H1 (cell line): ENCODE results near the gene LCE1D. TPM values are rescaled to one million over a fixed set of nuclear protein-coding genes. Genes with fewer than 3 reads are reported as not detected.

Source experiments
- CTCF ChIA-PET: fragments of 300-600 bp; sonication (Branson Sonifier 250); formaldehyde crosslinking; loops from one replicate; lab custom pipeline; 2021; ENCODE audit not compliant: partially characterized antibody; lab: Charles Lee
- POLR2A ChIA-PET: fragments of 300-600 bp; sonication (Branson Sonifier 250); formaldehyde crosslinking; loops from one replicate; lab custom pipeline; 2021; ENCODE audit warnings: inconsistent platforms; ENCODE audit not compliant: partially characterized antibody; lab: Charles Lee
- DNase-seq, 2 experiments: peaks; one replicate each; pipeline versions ENCODE4 v3.0.0 to v3.0.0-alpha.2; 2010 to 2022; ENCODE audit warnings: low spot score in 2 of 2, low read depth in 1 of 2, mixed read lengths in 1 of 2
- FAIRE-seq: peaks from 2 replicates; lab custom pipeline; 2011; peaks lifted over from hg19 to GRCh38; lab: Jason Lieb, UNC
- H2AFZ ChIP-seq: 2 replicates; pipeline ENCODE4 v1.8.1; 2012; ENCODE audit warnings: low read length, inconsistent platforms
- H2AK5ac ChIP-seq: 2 replicates; pipeline ENCODE4 v1.6.1; 2013; ENCODE audit warnings: low read depth, low read length
- H2BK120ac ChIP-seq: replicated peaks from 2 replicates; pipeline ENCODE3; 2013; ENCODE audit warnings: low read depth, low read length, inconsistent platforms
- H2BK12ac ChIP-seq: 2 replicates; pipeline ENCODE4 v1.6.1; 2013; ENCODE audit warnings: low read depth, low read length
- H2BK15ac ChIP-seq: 2 replicates; pipeline ENCODE4 v1.6.1; 2013; ENCODE audit warnings: low read length
- H2BK20ac ChIP-seq: 2 replicates; pipeline ENCODE4 v1.6.1; 2013; ENCODE audit warnings: low read length
- H2BK5ac ChIP-seq: 2 replicates; pipeline ENCODE4 v1.6.1; 2013; ENCODE audit warnings: low read depth, low read length
- H3K14ac ChIP-seq: 2 replicates; pipeline ENCODE4 v1.6.1; 2013; ENCODE audit warnings: inconsistent platforms; ENCODE audit not compliant: insufficient read length
- H3K18ac ChIP-seq: 2 replicates; pipeline ENCODE4 v1.6.1; 2013; ENCODE audit warnings: low read length; ENCODE audit errors: extremely low read depth
- H3K23ac ChIP-seq: 2 replicates; pipeline ENCODE4 v1.6.1; 2013; ENCODE audit warnings: inconsistent platforms; ENCODE audit not compliant: insufficient read length
- H3K23me2 ChIP-seq: 2 replicates; pipeline ENCODE4 v1.6.1; 2013; ENCODE audit warnings: low read depth, low read length
- H3K27ac ChIP-seq: 2 replicates; pipeline ENCODE4 v1.6.1; 2011; ENCODE audit warnings: low read depth, low read length, inconsistent platforms
- H3K27me3 ChIP-seq, 4 experiments: replicated peaks in 1 of 4; 1 replicate in 1 of 4; 2 replicates in 3 of 4; pipeline versions ENCODE4 v1.6.1 to v1.8.1; 2011 to 2013; ENCODE audit warnings: low read length in 3 of 4, mild to moderate bottlenecking in 3 of 4, inconsistent platforms in 2 of 4, mixed read lengths in 2 of 4, moderate library complexity in 1 of 4; ENCODE audit not compliant: control insufficient read depth in 3 of 4, insufficient read depth in 3 of 4; ENCODE audit errors: extremely low read depth in 1 of 4
- H3K36me3 ChIP-seq, 4 experiments: 2 replicates each; pipeline versions ENCODE4 v1.6.1 to v1.8.1; 2011 to 2013; ENCODE audit warnings: mild to moderate bottlenecking in 4 of 4, low read length in 3 of 4, moderate library complexity in 2 of 4, control low read depth in 1 of 4, inconsistent platforms in 1 of 4; ENCODE audit not compliant: insufficient read depth in 4 of 4, control insufficient read depth in 2 of 4
- H3K4ac ChIP-seq: replicated peaks from 2 replicates; pipeline ENCODE3; 2013; ENCODE audit warnings: low read length, low read depth, mixed read lengths, inconsistent platforms; ENCODE audit not compliant: insufficient read length
- H3K4me1 ChIP-seq, 4 experiments: replicated peaks in 1 of 4; 1 replicate in 1 of 4; 2 replicates in 3 of 4; pipeline versions ENCODE4 v1.6.1 to v1.8.1; 2011 to 2013; ENCODE audit warnings: low read length in 3 of 4, inconsistent platforms in 2 of 4, mixed read lengths in 1 of 4; ENCODE audit not compliant: insufficient read depth in 4 of 4, control insufficient read depth in 3 of 4
- H3K4me2 ChIP-seq, 2 experiments: 2 replicates each; pipeline versions ENCODE4 v1.6.1 to v1.8.1; 2011 to 2013; ENCODE audit warnings: low read depth in 2 of 2, low read length in 2 of 2, control low read depth in 1 of 2, inconsistent platforms in 1 of 2, mild to moderate bottlenecking in 1 of 2; ENCODE audit not compliant: insufficient read depth in 1 of 2
- H3K4me3 ChIP-seq, 4 experiments: fragments of 200-600, 300-600 bp in 1 of 4; sonication (generic), shearing (Covaris generic), sonication (Bioruptor Twin) in 1 of 4; 2 replicates each; pipeline versions ENCODE4 v1.5.1 to v1.8.1; 2011 to 2016; ENCODE audit warnings: low read length in 4 of 4, low read depth in 3 of 4, control low read depth in 2 of 4, inconsistent platforms in 2 of 4, mild to moderate bottlenecking in 2 of 4, mixed read lengths in 1 of 4, moderate library complexity in 1 of 4; ENCODE audit not compliant: insufficient read depth in 2 of 4; ENCODE audit errors: extremely low read depth in 1 of 4
- H3K56ac ChIP-seq: replicated peaks from 2 replicates; pipeline ENCODE3; 2013; ENCODE audit warnings: low read depth, mild to moderate bottlenecking, mixed read lengths, low read length, inconsistent platforms; ENCODE audit not compliant: insufficient read length
- H3K79me1 ChIP-seq: 2 replicates; pipeline ENCODE4 v1.6.1; 2013; ENCODE audit warnings: low read depth, low read length, control low read depth
- H3K79me2 ChIP-seq, 2 experiments: 2 replicates each; pipeline versions ENCODE4 v1.6.1 to v1.8.1; 2012 to 2013; ENCODE audit warnings: low read length in 2 of 2, mild to moderate bottlenecking in 2 of 2, inconsistent platforms in 1 of 2; ENCODE audit not compliant: insufficient read depth in 2 of 2, control insufficient read depth in 1 of 2
- H3K9ac ChIP-seq, 4 experiments: replicated peaks in 1 of 4; 1 replicate in 1 of 4; 2 replicates in 3 of 4; pipeline versions ENCODE4 v1.6.1 to v1.8.1; 2011 to 2013; ENCODE audit warnings: low read depth in 3 of 4, low read length in 3 of 4, control low read depth in 2 of 4, mild to moderate bottlenecking in 2 of 4, moderate library complexity in 2 of 4, inconsistent platforms in 1 of 4; ENCODE audit errors: extremely low read depth in 1 of 4
- H3K9me3 ChIP-seq, 2 experiments: 2 replicates each; pipeline versions ENCODE4 v1.6.1 to v1.8.1; 2012 to 2013; ENCODE audit warnings: mild to moderate bottlenecking in 2 of 2, moderate library complexity in 2 of 2, control low read depth in 1 of 2, inconsistent platforms in 1 of 2, low read depth in 1 of 2, low read length in 1 of 2, mixed read lengths in 1 of 2; ENCODE audit not compliant: insufficient read depth in 2 of 2
- H4K20me1 ChIP-seq, 2 experiments: replicated peaks in 1 of 2; 2 replicates each; pipeline versions ENCODE3 to v1.8.1; 2011 to 2013; ENCODE audit warnings: inconsistent platforms in 2 of 2, low read length in 2 of 2, mild to moderate bottlenecking in 1 of 2; ENCODE audit not compliant: insufficient read depth in 2 of 2, control insufficient read depth in 1 of 2
- H4K5ac ChIP-seq: 2 replicates; pipeline ENCODE4 v1.6.1; 2013; ENCODE audit warnings: low read length, low read depth, mixed read lengths, inconsistent platforms; ENCODE audit not compliant: insufficient read length
- H4K8ac ChIP-seq: 2 replicates; pipeline ENCODE4 v1.8.0; 2013; ENCODE audit warnings: mild to moderate bottlenecking, moderate library complexity, low read length, inconsistent platforms; ENCODE audit not compliant: insufficient read depth; ENCODE audit errors: extremely low read depth
- H4K91ac ChIP-seq: replicated peaks from 2 replicates; pipeline ENCODE3; 2013; ENCODE audit warnings: low read length, mixed read lengths, inconsistent platforms; ENCODE audit not compliant: insufficient read length
- CHD2 ChIP-seq: IDR thresholded peaks from 2 replicates; pipeline ENCODE4 v1.6.1; 2012; ENCODE audit warnings: low read length, improper control_type of control experiment
- EGR1 ChIP-seq: IDR thresholded peaks from 2 replicates; pipeline ENCODE4 v1.6.1; 2011; ENCODE audit warnings: low read depth, low read length, borderline replicate concordance
- HDAC6 ChIP-seq: IDR thresholded peaks from one replicate; pipeline ENCODE4 v1.7.1; 2012; ENCODE audit warnings: low read depth, mild to moderate bottlenecking, inconsistent platforms, low read length, moderate library complexity
- KDM5A ChIP-seq: fragments of 200-600 bp; IDR thresholded peaks from 2 replicates; pipeline ENCODE4 v1.7.1; 2012; ENCODE audit warnings: mild to moderate bottlenecking, low read length, inconsistent platforms, mixed read lengths
- RAD21 ChIP-seq, 2 experiments: IDR thresholded peaks in 1 of 2; conservative IDR thresholded peaks in 1 of 2; 2 replicates each; pipeline ENCODE4 v1.6.1; 2011; ENCODE audit warnings: low read depth in 2 of 2, low read length in 2 of 2, improper control_type of control experiment in 1 of 2, inconsistent platforms in 1 of 2, mild to moderate bottlenecking in 1 of 2, moderate library complexity in 1 of 2
- RNF2 ChIP-seq: fragments of 200-900, 300-1000 bp; sonication (generic); IDR thresholded peaks from 2 replicates; pipeline ENCODE4 v1.7.1; 2016; ENCODE audit warnings: borderline replicate concordance, low read depth, mild to moderate bottlenecking, antibody characterized with exemption, low read length; ENCODE audit not compliant: poor library complexity, severe bottlenecking; ENCODE audit errors: missing control alignments
- SUZ12 ChIP-seq: fragments of 200-600 bp; sonication (generic); IDR thresholded peaks from 2 replicates; pipeline ENCODE4 v1.6.1; 2012; ENCODE audit warnings: mild to moderate bottlenecking, inconsistent platforms, low read length, moderate library complexity, mixed read lengths
- WGBS, 2 experiments: shearing (Covaris generic) in 1 of 2; methylation state at CpG; one replicate each; pipeline versions ENCODE4 v1.1.6 to v1.1.7; 2013 to 2015; ENCODE audit warnings: low lambda C conversion rate in 2 of 2, mixed read lengths in 2 of 2, inconsistent platforms in 1 of 2, low coverage in 1 of 2, missing lambda C conversion rate in 1 of 2; ENCODE audit not compliant: insufficient replicate concordance in 2 of 2, insufficient coverage in 1 of 2, insufficient read length in 1 of 2; ENCODE audit errors: extremely low coverage in 1 of 2, missing lambda C conversion rate in 1 of 2; 5-methylcytosine and 5-hydroxymethylcytosine counted together
- polyA plus RNA-seq, 7 experiments: library from polyadenylated mRNA; depleted of rRNA in 3 of 7; stranded (reverse) in 5 of 7; unstranded in 2 of 7; fragments of >200 nt in 5 of 7; fragments of 200-250 nt in 2 of 7; gene quantifications; 1 replicate in 5 of 7; 2 replicates in 1 of 7; 4 replicates in 1 of 7; pipeline versions ENCODE4 v1.2.1 to v1.2.3, GENCODE V29; 2011 to 2013; ENCODE audit warnings: missing spikeins in 2 of 7, mixed read lengths in 2 of 7
- total RNA-seq: library from RNA; stranded (reverse); fragmentation: NEBNext Ultra II Directional; extraction: Animal tissue kit (Norgen Biotek cat#: 25700); gene quantifications from 2 replicates; pipeline ENCODE4 v1.2.1, GENCODE V29; 2021
- TF ChIP-seq, protein P1 (sequence below), 3 experiments: IDR thresholded peaks; 1 replicate in 2 of 3; 2 replicates in 1 of 3; pipeline versions ENCODE4 v1.5.1 to v1.6.1; 2011; ENCODE audit warnings: low read length in 3 of 3, mild to moderate bottlenecking in 3 of 3, inconsistent platforms in 2 of 3, low read depth in 1 of 3, moderate library complexity in 1 of 3; ENCODE audit not compliant: insufficient read depth in 1 of 3; ENCODE audit errors: control extremely low read depth in 1 of 3
- TF ChIP-seq, protein P2 (sequence below): IDR thresholded peaks from 2 replicates; pipeline ENCODE4 v1.6.1; 2012; ENCODE audit warnings: low read length, inconsistent platforms

LCE1D gene
- total and polyA plus RNA-seq, 2 of the 8 experiments (the other 6 are each of a cell fraction or from before 2014, with no cell fraction given): not detected

DNA sequence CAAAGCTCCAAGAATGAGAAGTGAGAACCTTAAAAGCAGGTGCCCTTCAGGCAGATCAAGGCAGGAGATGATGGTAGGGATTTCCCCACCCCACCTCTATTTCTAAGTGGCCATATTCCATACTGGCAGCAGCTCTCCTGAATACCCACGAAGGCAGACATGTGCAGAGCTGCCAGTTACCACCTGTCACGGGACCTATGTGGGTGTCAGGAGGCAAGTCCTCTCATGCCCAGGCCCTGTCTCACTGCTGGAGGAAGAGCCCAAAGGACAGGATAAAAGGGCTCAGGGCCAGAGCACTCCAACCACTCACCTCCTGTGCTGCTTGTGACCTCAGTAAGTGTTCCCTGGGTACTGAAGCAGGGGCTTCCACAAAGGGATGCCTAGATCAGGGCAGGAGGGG, 14.5 kb downstream of the LCE1D start:
- Histone ChIP-seq H4K20me1 (no peaks in the 10 kb centered on the region), H3K14ac (no peak overlapping the region), H4K8ac (no peak overlapping the region), H2AK5ac (no peak overlapping the region), H3K23ac (no peak overlapping the region), H2BK15ac (no peak overlapping the region), H3K27me3 (no peaks in the 10 kb centered on the region), H3K79me1 (no peaks in the 10 kb centered on the region), H3K79me2 (no peaks in the 10 kb centered on the region), H3K56ac (no peak overlapping the region), H3K4me1 (no peaks in the 10 kb centered on the region), H3K27ac (no peak overlapping the region), H3K18ac (no peak overlapping the region), H2BK120ac (no peak overlapping the region), H2BK12ac (no peak overlapping the region), H3K23me2 (no peaks in the 10 kb centered on the region), H3K4me2 (no peak overlapping the region), H2AFZ (no peak overlapping the region), H2BK20ac (no peak overlapping the region), H3K36me3 (no peaks in the 10 kb centered on the region), H3K9ac (no peak overlapping the region), H2BK5ac (no peak overlapping the region), H3K9me3 (peaks cover 54 to 80% of the 10 kb centered on the region in 2 experiments), H3K4ac (no peak overlapping the region), H3K4me3 (no peak overlapping the region), H4K5ac (no peak overlapping the region), H4K91ac (no peak overlapping the region)
- DNase-seq (no peak), FAIRE-seq (no peak)
- POLR2A ChIA-PET: no interaction called here
- CTCF ChIA-PET: no interaction called here
- 69% methylated on average over 2 of the region's 2 CpGs; no CpG with 5 or more reads in 1 of the 2 experiments for WGBS, 2 experiments
- TF ChIP-seq EGR1 (no peak), SUZ12 (no peak), HDAC6 (no peak), KDM5A (no peak), RNF2 (no peak), CHD2 (no peak), RAD21 (IDR thresholded peaks at IDR 0.05 in 1 of 2, conservative IDR thresholded peaks at IDR 0.05 in 1 of 2; ENCODE audit: low read depth in 2 of 2, low read length in 2 of 2) (no peak)
- TF ChIP-seq, protein P1, sequence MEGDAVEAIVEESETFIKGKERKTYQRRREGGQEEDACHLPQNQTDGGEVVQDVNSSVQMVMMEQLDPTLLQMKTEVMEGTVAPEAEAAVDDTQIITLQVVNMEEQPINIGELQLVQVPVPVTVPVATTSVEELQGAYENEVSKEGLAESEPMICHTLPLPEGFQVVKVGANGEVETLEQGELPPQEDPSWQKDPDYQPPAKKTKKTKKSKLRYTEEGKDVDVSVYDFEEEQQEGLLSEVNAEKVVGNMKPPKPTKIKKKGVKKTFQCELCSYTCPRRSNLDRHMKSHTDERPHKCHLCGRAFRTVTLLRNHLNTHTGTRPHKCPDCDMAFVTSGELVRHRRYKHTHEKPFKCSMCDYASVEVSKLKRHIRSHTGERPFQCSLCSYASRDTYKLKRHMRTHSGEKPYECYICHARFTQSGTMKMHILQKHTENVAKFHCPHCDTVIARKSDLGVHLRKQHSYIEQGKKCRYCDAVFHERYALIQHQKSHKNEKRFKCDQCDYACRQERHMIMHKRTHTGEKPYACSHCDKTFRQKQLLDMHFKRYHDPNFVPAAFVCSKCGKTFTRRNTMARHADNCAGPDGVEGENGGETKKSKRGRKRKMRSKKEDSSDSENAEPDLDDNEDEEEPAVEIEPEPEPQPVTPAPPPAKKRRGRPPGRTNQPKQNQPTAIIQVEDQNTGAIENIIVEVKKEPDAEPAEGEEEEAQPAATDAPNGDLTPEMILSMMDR (IDR thresholded peaks at IDR 0.05; ENCODE audit: control extremely low read depth in 1 of 3, insufficient read depth in 1 of 3, low read depth in 1 of 3, low read length in 3 of 3): no peak
- TF ChIP-seq, protein P2, sequence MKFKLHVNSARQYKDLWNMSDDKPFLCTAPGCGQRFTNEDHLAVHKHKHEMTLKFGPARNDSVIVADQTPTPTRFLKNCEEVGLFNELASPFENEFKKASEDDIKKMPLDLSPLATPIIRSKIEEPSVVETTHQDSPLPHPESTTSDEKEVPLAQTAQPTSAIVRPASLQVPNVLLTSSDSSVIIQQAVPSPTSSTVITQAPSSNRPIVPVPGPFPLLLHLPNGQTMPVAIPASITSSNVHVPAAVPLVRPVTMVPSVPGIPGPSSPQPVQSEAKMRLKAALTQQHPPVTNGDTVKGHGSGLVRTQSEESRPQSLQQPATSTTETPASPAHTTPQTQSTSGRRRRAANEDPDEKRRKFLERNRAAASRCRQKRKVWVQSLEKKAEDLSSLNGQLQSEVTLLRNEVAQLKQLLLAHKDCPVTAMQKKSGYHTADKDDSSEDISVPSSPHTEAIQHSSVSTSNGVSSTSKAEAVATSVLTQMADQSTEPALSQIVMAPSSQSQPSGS: no peak
